HG03469 (cell line): ENCODE results near the gene LONP1.
"Not testable (repeated sequence)": the region's sequence is repeated elsewhere in the genome, so short reads cannot be mapped to it uniquely, and the experiment has no call there.

Source experiments
- ATAC-seq: cut with Tn5 transposase; IDR thresholded peaks from one replicate; pipeline ENCODE4 v1.9.1; 2021; ENCODE audit warnings: mild to moderate bottlenecking, moderate library complexity, moderate number of reproducible peaks; ENCODE audit not compliant: unreplicated experiment

Gene LONP1, protein sequence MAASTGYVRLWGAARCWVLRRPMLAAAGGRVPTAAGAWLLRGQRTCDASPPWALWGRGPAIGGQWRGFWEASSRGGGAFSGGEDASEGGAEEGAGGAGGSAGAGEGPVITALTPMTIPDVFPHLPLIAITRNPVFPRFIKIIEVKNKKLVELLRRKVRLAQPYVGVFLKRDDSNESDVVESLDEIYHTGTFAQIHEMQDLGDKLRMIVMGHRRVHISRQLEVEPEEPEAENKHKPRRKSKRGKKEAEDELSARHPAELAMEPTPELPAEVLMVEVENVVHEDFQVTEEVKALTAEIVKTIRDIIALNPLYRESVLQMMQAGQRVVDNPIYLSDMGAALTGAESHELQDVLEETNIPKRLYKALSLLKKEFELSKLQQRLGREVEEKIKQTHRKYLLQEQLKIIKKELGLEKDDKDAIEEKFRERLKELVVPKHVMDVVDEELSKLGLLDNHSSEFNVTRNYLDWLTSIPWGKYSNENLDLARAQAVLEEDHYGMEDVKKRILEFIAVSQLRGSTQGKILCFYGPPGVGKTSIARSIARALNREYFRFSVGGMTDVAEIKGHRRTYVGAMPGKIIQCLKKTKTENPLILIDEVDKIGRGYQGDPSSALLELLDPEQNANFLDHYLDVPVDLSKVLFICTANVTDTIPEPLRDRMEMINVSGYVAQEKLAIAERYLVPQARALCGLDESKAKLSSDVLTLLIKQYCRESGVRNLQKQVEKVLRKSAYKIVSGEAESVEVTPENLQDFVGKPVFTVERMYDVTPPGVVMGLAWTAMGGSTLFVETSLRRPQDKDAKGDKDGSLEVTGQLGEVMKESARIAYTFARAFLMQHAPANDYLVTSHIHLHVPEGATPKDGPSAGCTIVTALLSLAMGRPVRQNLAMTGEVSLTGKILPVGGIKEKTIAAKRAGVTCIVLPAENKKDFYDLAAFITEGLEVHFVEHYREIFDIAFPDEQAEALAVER

GRCh38 chr19:5719961-5720790 is at the start of gene LONP1, which contains the start of gene CATSPERD:
Gene LONP1, minus strand, starts transcription at chr19:5720146. Its CDS starts 14 bp downstream, at chr19:5720132.
Gene CATSPERD, plus strand, starts transcription at chr19:5720637. Its CDS starts 101 bp downstream, at chr19:5720738.
- peak; percentile 69 for ATAC-seq

GRCh38 chr19:5767949-5768348 is 48.0 kb upstream of the LONP1 start:
- ATAC-seq, result no peak

DNA sequence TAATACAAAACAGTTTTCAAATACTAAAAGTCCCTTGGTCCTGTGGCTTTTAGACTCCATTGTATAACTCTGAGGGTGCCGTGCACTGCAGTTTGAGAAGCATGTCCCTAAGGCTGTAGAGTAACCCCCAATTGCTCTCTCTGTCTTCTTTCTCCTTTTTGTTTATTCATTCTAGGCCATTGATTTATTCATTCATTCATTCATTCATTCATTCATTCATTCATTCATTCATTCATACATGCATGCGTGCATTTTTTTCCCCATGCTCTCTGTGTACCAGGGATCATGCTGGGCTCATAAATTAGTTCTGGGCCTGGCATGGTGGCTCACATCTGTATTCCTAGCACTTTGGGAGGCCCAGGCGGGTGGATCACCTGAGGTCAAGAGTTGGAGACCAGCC is 45.3 kb upstream of the LONP1 start:
- no peak for ATAC-seq

GRCh38 chr19:5762608-5763217 is 42.8 kb upstream of the LONP1 start:
- ATAC-seq, result no peak

- ATAC-seq, result no peak
Observed at GRCh38 chr19:5753743-5754142, 33.8 kb upstream of the LONP1 start.

GRCh38 chr19:5751709-5752108 is 31.8 kb upstream of the LONP1 start:
- ATAC-seq, result no peak

GRCh38 chr19:5749505-5749904 is 29.6 kb upstream of the LONP1 start:
- no peak for ATAC-seq

GRCh38 chr19:5748920-5749319 is 29.0 kb upstream of the LONP1 start:
- ATAC-seq, result not testable (repeated sequence)

DNA sequence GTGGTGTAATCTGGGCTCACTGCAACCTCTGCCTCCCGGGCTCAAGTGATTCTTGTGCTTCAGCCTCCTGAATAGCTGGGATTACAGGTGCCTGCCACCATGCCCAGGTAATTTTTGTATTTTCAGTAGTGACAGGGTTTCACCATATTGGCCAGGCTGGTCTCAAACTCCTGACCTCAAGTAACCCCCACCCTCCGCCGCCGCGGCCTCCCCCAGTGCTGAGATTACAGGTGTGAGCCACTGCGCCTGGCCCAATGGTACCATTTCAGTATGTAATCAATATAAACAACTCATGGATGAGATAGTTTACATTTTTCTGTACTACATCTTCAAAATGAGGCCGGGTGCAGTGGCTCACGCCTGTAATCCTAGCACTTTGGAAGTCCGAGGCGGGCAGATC is 25.1 kb upstream of the LONP1 start:
- ATAC-seq, result not testable (repeated sequence)

- ATAC-seq, result no peak
Observed at GRCh38 chr19:5743630-5744029, 23.7 kb upstream of the LONP1 start.

DNA sequence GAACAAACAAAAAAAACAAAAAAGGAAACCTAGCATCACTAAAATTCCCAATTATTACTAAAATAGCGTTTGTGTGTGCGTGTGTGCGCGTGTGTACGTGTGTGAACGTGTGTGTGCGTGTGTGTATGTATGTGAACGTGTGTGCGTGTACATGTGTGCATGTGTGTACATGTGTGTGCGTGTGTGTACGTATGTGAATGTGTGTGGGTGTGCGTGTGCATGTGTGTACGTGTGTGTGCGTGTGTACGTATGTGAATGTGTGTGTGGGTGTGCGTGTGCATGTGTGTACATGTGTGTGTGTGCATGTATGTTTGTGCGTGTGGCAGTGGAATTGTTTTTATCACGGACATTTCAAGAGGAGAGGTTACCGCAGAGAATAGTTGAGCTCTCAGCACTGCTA is 22.1 kb upstream of the LONP1 start:
- no peak for ATAC-seq

DNA sequence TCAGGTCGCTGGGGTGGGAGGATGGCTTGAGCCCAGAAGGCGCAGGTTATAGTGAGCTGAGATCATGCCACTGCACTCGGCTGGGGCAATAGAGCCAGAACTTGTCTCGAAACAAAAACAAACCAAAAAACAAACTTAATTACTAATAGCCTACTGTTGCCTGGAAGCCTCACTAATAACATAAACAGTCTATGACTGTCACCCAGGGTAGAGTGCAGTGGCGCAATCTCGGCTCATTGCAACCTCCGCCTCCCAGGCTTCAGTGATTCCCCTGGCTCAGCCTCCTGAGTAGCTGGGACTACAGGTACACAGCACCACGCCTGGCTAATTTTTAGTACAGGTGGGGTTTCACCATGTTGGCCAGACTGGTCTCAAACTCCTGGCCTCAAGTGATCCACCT is 18.5 kb upstream of the LONP1 start:
- ATAC-seq, result no peak

GRCh38 chr19:5733172-5733571 is 13.2 kb upstream of the LONP1 start:
- ATAC-seq, result not testable (repeated sequence)

DNA sequence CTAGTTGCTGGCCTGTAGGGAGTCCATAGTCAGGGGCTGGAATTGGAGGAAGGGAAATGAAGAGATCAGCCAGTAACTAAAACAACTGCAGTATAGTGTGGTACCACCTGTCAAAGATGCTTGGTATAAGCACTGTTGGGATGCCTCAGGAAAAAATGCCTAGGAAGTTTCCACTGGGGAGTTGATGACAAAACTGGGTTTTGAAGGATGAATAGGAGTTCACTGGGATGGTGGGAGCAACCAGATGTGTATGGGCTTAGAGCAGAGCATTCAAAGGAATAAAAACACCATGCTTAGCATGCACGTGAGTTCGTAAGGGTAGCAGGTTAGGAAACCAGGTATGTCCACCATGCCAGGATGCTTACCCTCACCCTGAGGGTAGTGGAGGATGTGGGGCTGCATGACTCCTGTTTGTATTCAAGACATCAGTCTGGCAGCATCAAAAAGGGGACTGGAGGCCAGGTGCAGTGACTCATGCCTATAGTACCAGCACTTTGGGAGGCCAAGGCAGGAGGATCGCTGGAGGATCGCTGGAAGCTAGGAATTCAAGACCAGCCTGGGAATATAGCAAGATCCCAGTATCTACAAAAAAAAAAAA is 7.6 kb upstream of the LONP1 start:
- no peak for ATAC-seq

- no peak for ATAC-seq
Observed at GRCh38 chr19:5719274-5719960, 529 bp downstream of the LONP1 start.

GRCh38 chr19:5718579-5719273 is 1.2 kb downstream of the LONP1 start:
- no peak for ATAC-seq

DNA sequence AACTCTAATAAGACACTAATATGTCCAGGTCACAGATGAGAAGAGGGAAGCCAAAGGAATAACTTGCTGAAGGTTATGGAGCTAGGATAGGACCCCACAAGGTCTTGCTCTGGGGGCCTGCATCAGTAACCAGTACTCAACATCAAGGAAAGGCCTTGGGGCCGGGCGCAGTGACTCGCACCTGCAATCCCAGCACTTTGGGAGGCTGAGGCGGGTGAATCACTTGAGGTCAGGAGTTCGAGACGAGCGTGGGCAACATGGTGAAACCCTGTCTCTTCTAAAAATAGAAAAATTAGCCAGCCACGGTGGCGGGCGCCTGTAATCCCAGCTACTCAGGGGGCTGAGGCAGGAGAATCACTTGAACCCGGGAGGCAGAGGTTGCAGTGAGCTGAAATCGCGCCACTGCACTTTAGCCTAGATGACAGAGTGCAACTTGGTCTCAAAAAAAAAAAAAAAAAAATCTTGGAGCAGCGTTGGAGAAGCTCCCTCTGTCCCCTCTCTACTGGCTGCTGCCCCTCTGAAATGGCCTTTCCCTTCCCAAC is 1.8 kb downstream of the LONP1 start:
- no peak for ATAC-seq

DNA sequence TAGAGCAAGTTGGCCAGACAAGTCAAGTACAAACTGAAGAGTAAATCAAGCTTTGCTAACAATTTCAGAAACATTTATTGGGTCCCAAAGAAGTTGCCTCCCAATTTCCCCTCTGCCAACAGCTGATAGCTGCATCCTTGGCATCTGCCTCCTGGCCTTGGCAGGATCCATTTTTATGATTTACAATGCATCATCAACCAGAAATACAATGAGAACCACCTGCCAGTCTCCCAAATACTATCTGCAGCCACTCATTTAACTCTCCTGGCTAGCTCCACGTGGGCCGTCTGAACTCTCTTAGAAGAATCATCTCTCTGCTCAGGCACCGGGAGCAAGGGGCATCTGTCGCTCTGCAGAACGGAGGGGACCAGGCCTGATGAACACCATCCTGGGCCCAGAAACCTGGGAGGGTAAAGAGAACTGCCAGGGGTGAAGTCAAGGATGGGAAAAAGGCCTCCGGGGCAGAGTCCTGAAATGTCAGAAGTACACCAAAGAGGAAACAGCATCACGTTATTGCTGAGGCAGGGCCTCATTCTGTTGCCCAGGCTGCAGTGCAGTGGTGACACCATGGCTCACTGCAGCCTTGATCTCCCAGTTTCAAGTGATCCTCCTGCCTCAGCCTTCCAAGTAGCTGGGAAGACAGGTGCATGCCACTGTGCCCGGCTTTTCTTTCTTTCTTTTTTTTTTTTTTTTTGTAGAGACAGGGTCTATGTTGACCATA is 2.6 kb downstream of the LONP1 start:
- no peak for ATAC-seq
